Chondrocyte (in vitro differentiated cells): ENCODE results near the gene PRKCG. TPM values are rescaled to one million over a fixed set of nuclear protein-coding genes. Genes with fewer than 3 reads are reported as not detected.
A peak's percentile ranks its signal among the peaks of the same experiment; 100 is the strongest.

Experiments
- DNase-seq: peaks from one replicate; pipeline ENCODE4 v3.0.0; 2021; ENCODE audit warnings: mixed read lengths, low spot score
- H3K27ac Mint-ChIP-seq: one replicate; pipeline ENCODE4 v1.8.0; 2021; ENCODE audit warnings: mild to moderate bottlenecking, moderate library complexity, mixed read lengths; ENCODE audit not compliant: unreplicated experiment
- H3K27me3 Mint-ChIP-seq: 2 replicates; pipeline ENCODE4 v1.8.0; 2021; ENCODE audit warnings: low read depth, mixed read lengths
- H3K36me3 Mint-ChIP-seq: 2 replicates; pipeline ENCODE4 v1.8.0; 2021; ENCODE audit warnings: low read depth, mixed read lengths
- H3K4me1 Mint-ChIP-seq: 2 replicates; pipeline ENCODE4 v1.8.0; 2021; ENCODE audit warnings: low read depth, mild to moderate bottlenecking, mixed read lengths
- H3K4me3 Mint-ChIP-seq: one replicate; pipeline ENCODE4 v1.8.0; 2021; ENCODE audit warnings: mild to moderate bottlenecking, moderate library complexity, mixed read lengths; ENCODE audit not compliant: unreplicated experiment
- H3K9me3 Mint-ChIP-seq: 2 replicates; pipeline ENCODE4 v1.8.0; 2021; ENCODE audit warnings: low read depth, mixed read lengths
- total RNA-seq: library from RNA; stranded (reverse); gene quantifications from 3 replicates; pipeline ENCODE4 v1.2.1, GENCODE V29; 2021
- TF ChIP-seq, protein P1 (sequence below): fragments of 200-600 bp; sonication (generic); IDR thresholded peaks from 2 replicates; pipeline ENCODE4 v1.5.0; 2021; ENCODE audit warnings: antibody characterized with exemption, mild to moderate bottlenecking, moderate library complexity

PRKCG gene
- total RNA-seq, 1 donor from 2014 or later, result 0.15 TPM

DNA sequence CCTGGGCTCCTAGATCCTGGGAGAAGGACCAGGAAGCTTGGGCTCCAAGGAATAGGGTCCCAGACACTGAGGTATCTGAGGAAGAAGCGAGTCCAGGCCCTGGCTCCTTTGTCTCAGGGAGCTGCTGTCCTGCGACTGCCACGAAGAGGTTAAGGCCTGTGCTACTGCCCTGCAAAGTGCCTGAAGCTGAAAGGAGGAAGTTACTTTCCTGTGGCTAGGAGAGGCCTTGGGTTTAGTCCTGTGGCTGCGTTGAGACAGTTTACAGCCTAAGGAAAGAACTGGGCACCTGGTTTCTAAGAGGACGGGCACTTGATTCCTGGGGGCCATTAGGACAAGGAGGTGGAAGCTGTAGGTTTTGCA, 11.5 kb upstream of the PRKCG start:
- H3K27ac Mint-ChIP-seq, result peak overlapping the region; percentile 75
- TF ChIP-seq, protein P1, sequence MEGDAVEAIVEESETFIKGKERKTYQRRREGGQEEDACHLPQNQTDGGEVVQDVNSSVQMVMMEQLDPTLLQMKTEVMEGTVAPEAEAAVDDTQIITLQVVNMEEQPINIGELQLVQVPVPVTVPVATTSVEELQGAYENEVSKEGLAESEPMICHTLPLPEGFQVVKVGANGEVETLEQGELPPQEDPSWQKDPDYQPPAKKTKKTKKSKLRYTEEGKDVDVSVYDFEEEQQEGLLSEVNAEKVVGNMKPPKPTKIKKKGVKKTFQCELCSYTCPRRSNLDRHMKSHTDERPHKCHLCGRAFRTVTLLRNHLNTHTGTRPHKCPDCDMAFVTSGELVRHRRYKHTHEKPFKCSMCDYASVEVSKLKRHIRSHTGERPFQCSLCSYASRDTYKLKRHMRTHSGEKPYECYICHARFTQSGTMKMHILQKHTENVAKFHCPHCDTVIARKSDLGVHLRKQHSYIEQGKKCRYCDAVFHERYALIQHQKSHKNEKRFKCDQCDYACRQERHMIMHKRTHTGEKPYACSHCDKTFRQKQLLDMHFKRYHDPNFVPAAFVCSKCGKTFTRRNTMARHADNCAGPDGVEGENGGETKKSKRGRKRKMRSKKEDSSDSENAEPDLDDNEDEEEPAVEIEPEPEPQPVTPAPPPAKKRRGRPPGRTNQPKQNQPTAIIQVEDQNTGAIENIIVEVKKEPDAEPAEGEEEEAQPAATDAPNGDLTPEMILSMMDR, result no peak
- H3K4me1 Mint-ChIP-seq, result peaks cover 50% of the 10 kb centered on the region
- H3K27me3 Mint-ChIP-seq, result no peaks in the 10 kb centered on the region
- H3K4me3 Mint-ChIP-seq, result peak overlapping the region; percentile 61
- DNase-seq, result no peak
- H3K36me3 Mint-ChIP-seq, result peaks cover 26% of the 10 kb centered on the region
- H3K9me3 Mint-ChIP-seq, result no peaks in the 10 kb centered on the region

DNA sequence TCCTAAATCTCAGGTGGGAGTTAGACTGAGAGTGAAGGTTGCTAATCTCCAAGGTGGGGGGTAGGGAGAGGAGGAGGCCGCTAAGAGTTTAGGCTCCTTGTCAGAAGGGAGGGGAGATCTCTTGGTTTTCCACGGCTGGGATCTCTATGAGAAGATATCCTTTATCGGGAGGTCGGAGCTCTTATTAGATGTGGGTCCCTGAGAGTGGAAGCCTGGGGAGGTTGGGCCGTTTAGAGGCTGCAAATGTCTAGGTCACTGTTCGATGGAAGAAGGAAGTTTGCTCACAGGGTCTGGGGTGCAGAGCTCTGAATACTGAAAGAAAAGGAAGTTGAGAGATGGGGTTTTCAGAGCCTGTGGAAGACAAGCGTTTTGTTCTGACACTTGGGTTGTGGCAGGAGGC, 10.5 kb upstream of the PRKCG start:
- H3K36me3 Mint-ChIP-seq, result peaks cover 31% of the 10 kb centered on the region
- peaks cover 45% of the 10 kb centered on the region for H3K4me1 Mint-ChIP-seq
- H3K9me3 Mint-ChIP-seq, result no peaks in the 10 kb centered on the region
- DNase-seq, result no peak
- peak overlapping the region; percentile 14 for H3K4me3 Mint-ChIP-seq
- H3K27me3 Mint-ChIP-seq, result no peaks in the 10 kb centered on the region
- peak overlapping the region; percentile 62 for H3K27ac Mint-ChIP-seq
- TF ChIP-seq, protein P1, result no peak

DNA sequence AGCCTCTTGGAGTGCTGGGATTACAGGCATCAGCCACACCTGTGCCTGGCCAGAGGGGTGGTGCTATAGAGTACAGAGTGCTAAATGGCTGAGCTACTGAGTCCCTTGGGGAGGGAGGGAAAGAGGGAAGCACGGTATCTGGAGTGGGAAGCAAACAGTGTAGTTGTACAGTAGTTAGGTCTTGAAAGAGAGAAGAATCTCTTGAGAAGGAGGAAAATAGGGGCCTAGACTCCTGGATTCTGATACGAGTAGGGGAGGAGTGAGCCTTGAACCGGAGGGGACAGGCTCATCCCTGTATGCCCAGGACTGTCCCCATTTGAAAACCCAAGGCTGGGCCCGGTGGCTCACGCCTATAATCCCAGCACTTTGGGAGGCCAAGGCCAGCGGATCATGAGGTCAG, 9.2 kb upstream of the PRKCG start:
- H3K36me3 Mint-ChIP-seq, result peaks cover 34% of the 10 kb centered on the region
- no peak for DNase-seq
- no peak overlapping the region for H3K4me3 Mint-ChIP-seq
- H3K4me1 Mint-ChIP-seq, result peaks cover 42% of the 10 kb centered on the region
- H3K27ac Mint-ChIP-seq, result peak overlapping the region; percentile 30
- H3K9me3 Mint-ChIP-seq, result no peaks in the 10 kb centered on the region
- TF ChIP-seq, protein P1, result no peak
- H3K27me3 Mint-ChIP-seq, result no peaks in the 10 kb centered on the region

DNA sequence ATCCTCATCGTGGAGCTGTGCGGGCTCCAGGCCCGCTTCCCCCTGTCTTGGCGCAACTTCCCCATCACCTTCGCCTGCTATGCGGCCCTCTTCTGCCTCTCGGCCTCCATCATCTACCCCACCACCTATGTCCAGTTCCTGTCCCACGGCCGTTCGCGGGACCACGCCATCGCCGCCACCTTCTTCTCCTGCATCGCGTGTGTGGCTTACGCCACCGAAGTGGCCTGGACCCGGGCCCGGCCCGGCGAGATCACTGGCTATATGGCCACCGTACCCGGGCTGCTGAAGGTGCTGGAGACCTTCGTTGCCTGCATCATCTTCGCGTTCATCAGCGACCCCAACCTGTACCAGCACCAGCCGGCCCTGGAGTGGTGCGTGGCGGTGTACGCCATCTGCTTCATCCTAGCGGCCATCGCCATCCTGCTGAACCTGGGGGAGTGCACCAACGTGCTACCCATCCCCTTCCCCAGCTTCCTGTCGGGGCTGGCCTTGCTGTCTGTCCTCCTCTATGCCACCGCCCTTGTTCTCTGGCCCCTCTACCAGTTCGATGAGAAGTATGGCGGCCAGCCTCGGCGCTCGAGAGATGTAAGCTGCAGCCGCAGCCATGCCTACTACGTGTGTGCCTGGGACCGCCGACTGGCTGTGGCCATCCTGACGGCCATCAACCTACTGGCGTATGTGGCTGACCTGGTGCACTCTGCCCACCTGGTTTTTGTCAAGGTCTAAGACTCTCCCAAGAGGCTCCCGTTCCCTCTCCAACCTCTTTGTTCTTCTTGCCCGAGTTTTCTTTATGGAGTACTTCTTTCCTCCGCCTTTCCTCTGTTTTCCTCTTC, 8.0 kb upstream of the PRKCG start:
- DNase-seq, result peak; percentile 86
- peaks cover 34% of the 10 kb centered on the region for H3K36me3 Mint-ChIP-seq
- TF ChIP-seq, protein P1, result no peak
- H3K27ac Mint-ChIP-seq, result peak overlapping the region; percentile 80
- H3K9me3 Mint-ChIP-seq, result no peaks in the 10 kb centered on the region
- H3K27me3 Mint-ChIP-seq, result no peaks in the 10 kb centered on the region
- H3K4me3 Mint-ChIP-seq, result no peak overlapping the region
- peaks cover 47% of the 10 kb centered on the region for H3K4me1 Mint-ChIP-seq

DNA sequence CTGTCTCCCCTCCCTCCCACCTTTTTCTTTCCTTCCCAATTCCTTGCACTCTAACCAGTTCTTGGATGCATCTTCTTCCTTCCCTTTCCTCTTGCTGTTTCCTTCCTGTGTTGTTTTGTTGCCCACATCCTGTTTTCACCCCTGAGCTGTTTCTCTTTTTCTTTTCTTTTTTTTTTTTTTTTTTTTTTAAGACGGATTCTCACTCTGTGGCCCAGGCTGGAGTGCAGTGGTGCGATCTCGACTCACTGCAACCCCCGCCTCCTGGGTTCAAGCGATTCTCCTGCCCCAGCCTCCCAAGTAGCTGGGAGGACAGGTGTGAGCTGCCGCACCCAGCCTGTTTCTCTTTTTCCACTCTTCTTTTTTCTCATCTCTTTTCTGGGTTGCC, 7.4 kb upstream of the PRKCG start:
- H3K9me3 Mint-ChIP-seq, result no peaks in the 10 kb centered on the region
- no peak for DNase-seq
- peaks cover 48% of the 10 kb centered on the region for H3K4me1 Mint-ChIP-seq
- TF ChIP-seq, protein P1, result no peak
- H3K36me3 Mint-ChIP-seq, result peaks cover 34% of the 10 kb centered on the region
- peak overlapping the region; percentile 80 for H3K27ac Mint-ChIP-seq
- no peaks in the 10 kb centered on the region for H3K27me3 Mint-ChIP-seq
- no peak overlapping the region for H3K4me3 Mint-ChIP-seq
